ENCODE data around the gene ADAM23. TPM values are rescaled to one million over a fixed set of nuclear protein-coding genes. Genes with fewer than 3 reads are reported as not detected.

The ADAM23 gene
- total RNA-seq, 1 donor from 2014 or later, result 11.4 TPM

- Mint-ChIP-seq H3K36me3 (ENCODE audit: unreplicated experiment) (no peaks in the 10 kb centered on the region), H3K27ac (ENCODE audit: unreplicated experiment) (no peak overlapping the region), H3K27me3 (ENCODE audit: unreplicated experiment) (no peaks in the 10 kb centered on the region), H3K4me3 (ENCODE audit: unreplicated experiment) (no peak overlapping the region), H3K9me3 (ENCODE audit: unreplicated experiment) (no peaks in the 10 kb centered on the region), H3K4me1 (ENCODE audit: unreplicated experiment) (peaks cover 3% of the 10 kb centered on the region)
- DNase-seq (ENCODE audit: extremely low spot score, unreplicated experiment), result no peak
- no peak for TF ChIP-seq CTCF (IDR thresholded peaks at IDR 0.05)
Observed at GRCh38 chr2:206555721-206556120, 112.4 kb downstream of the ADAM23 start.

GRCh38 chr2:206556357-206556949, 113.1 kb downstream of the ADAM23 start:
- H3K4me3 Mint-ChIP-seq (ENCODE audit: unreplicated experiment), result no peak overlapping the region
- DNase-seq (ENCODE audit: extremely low spot score, unreplicated experiment), result no peak
- peak; percentile 62 for TF ChIP-seq CTCF (IDR thresholded peaks at IDR 0.05)
- H3K27ac Mint-ChIP-seq (ENCODE audit: unreplicated experiment), result no peak overlapping the region
- H3K27me3 Mint-ChIP-seq (ENCODE audit: unreplicated experiment), result no peaks in the 10 kb centered on the region
- H3K9me3 Mint-ChIP-seq (ENCODE audit: unreplicated experiment), result no peaks in the 10 kb centered on the region
- no peaks in the 10 kb centered on the region for H3K36me3 Mint-ChIP-seq (ENCODE audit: unreplicated experiment)
- H3K4me1 Mint-ChIP-seq (ENCODE audit: unreplicated experiment), result peaks cover 3% of the 10 kb centered on the region

GRCh38 chr2:206557321-206557720, 114.0 kb downstream of the ADAM23 start:
- no peak overlapping the region for H3K4me3 Mint-ChIP-seq (ENCODE audit: unreplicated experiment)
- DNase-seq (ENCODE audit: extremely low spot score, unreplicated experiment), result no peak
- H3K36me3 Mint-ChIP-seq (ENCODE audit: unreplicated experiment), result no peaks in the 10 kb centered on the region
- H3K27me3 Mint-ChIP-seq (ENCODE audit: unreplicated experiment), result no peaks in the 10 kb centered on the region
- no peaks in the 10 kb centered on the region for H3K9me3 Mint-ChIP-seq (ENCODE audit: unreplicated experiment)
- peaks cover 3% of the 10 kb centered on the region for H3K4me1 Mint-ChIP-seq (ENCODE audit: unreplicated experiment)
- TF ChIP-seq CTCF (IDR thresholded peaks at IDR 0.05), result no peak
- H3K27ac Mint-ChIP-seq (ENCODE audit: unreplicated experiment), result no peak overlapping the region

GRCh38 chr2:206558492-206558891, 115.2 kb downstream of the ADAM23 start:
- no peaks in the 10 kb centered on the region for H3K9me3 Mint-ChIP-seq (ENCODE audit: unreplicated experiment)
- no peaks in the 10 kb centered on the region for H3K36me3 Mint-ChIP-seq (ENCODE audit: unreplicated experiment)
- H3K4me1 Mint-ChIP-seq (ENCODE audit: unreplicated experiment), result peaks cover 3% of the 10 kb centered on the region
- H3K4me3 Mint-ChIP-seq (ENCODE audit: unreplicated experiment), result no peak overlapping the region
- H3K27ac Mint-ChIP-seq (ENCODE audit: unreplicated experiment), result no peak overlapping the region
- TF ChIP-seq CTCF (IDR thresholded peaks at IDR 0.05), result no peak
- no peaks in the 10 kb centered on the region for H3K27me3 Mint-ChIP-seq (ENCODE audit: unreplicated experiment)
- DNase-seq (ENCODE audit: extremely low spot score, unreplicated experiment), result no peak

GRCh38 chr2:206561962-206562361, 118.6 kb downstream of the ADAM23 start:
- no peak overlapping the region for H3K4me3 Mint-ChIP-seq (ENCODE audit: unreplicated experiment)
- H3K9me3 Mint-ChIP-seq (ENCODE audit: unreplicated experiment), result no peaks in the 10 kb centered on the region
- no peaks in the 10 kb centered on the region for H3K4me1 Mint-ChIP-seq (ENCODE audit: unreplicated experiment)
- TF ChIP-seq CTCF (IDR thresholded peaks at IDR 0.05), result no peak
- no peaks in the 10 kb centered on the region for H3K27me3 Mint-ChIP-seq (ENCODE audit: unreplicated experiment)
- H3K27ac Mint-ChIP-seq (ENCODE audit: unreplicated experiment), result no peak overlapping the region
- H3K36me3 Mint-ChIP-seq (ENCODE audit: unreplicated experiment), result no peaks in the 10 kb centered on the region
- DNase-seq (ENCODE audit: extremely low spot score, unreplicated experiment), result no peak

Measured in osteocyte (in vitro differentiated cells).